Measurements from ENCODE around the gene UBE2G1.
"Not testable (repeated sequence)": the region's sequence is repeated elsewhere in the genome, so short reads cannot be mapped to it uniquely, and the experiment has no call there.

UBE2G1 gene, protein sequence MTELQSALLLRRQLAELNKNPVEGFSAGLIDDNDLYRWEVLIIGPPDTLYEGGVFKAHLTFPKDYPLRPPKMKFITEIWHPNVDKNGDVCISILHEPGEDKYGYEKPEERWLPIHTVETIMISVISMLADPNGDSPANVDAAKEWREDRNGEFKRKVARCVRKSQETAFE

DNA sequence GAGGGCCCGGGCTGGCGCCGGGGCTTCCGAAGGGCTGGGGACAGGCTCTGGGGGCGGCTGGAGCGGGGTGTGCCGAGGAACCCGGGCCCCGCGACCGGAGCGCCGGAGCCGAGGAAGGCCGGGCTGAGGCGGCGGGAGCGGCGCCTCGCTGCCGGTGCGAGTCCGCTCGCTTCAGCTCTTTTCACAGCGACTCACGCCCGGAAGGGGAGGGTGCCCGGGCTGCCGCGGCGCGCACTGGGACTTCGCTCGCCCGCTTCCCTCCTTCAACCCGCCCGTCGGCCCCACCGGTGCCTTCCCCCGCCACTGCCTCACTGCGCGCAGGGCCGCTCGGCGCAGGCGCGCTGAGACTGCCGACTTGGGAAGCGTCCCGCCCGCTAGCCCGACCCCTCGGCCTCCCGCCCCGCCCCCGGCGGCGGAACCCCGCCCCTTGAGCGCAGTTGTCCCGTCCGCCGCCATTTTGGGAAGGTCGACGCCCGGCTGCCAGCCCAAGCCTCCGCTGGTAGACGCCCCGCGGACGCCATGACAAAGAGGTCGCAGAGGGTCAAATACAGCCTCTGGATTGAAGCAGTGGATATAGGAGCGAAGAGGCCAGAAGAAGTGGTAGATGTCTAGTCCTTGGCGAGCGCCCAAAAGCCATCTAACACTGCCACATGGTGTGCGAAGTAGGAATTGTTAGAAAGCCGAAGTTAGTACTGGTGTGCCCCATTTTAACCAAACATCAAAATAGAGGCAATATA, at the start of gene UBE2G1:
Gene UBE2G1, minus strand, starts transcription at position 349 of the 737 bp plus-strand sequence. CDS start 359 bp downstream, outside the sequence.
- DNase-seq (ENCODE audit: extremely low read depth in 1 of 2, low read depth in 1 of 2) = peak; percentile 95 to 99

DNA sequence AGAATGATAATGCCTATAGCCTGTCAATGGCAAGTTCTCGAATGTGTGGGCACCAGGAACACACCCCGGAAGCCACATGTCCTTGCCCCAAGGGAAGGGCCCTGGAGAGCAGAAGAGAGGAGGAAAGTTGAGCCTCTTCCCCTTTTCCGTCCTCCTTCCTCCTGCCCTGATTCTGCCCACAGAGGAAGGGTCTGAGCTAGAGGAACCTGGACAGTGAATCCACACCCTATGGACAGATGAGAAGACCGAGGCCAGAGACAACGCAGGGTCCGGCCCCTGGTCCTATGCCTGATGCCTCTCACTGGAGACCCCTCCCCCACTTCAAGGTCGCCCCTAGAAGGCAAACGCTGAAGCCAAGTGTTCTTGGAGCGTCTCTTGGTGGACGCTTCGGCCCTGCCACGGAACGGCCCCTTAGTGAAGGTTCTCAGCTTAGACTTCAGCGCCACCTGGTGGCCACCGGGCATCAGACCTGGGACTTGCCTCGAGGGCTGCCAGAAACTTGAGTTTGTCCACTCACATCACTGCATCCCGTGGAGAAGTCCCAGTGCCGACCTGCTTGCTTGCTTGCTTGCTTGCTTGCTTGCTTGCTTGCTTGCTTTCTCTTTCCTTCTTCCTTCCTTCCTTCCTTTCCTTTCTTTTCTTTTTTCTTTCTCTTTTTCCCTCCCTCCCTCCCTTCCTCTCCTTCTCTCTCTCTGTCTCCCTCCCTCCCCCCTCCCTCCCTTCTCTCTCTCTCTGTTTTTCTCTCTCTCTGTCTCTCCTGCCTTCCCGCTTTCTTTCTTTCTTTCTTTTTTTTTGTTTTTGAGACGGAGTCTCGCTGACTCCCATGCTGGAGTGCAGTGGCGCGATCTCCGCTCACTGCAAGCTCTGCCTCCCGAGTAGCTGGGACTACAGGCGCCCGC, 46.7 kb upstream of the UBE2G1 start:
- peak; percentile 69 to 81 for DNase-seq (ENCODE audit: extremely low read depth in 1 of 2, low read depth in 1 of 2)

DNA sequence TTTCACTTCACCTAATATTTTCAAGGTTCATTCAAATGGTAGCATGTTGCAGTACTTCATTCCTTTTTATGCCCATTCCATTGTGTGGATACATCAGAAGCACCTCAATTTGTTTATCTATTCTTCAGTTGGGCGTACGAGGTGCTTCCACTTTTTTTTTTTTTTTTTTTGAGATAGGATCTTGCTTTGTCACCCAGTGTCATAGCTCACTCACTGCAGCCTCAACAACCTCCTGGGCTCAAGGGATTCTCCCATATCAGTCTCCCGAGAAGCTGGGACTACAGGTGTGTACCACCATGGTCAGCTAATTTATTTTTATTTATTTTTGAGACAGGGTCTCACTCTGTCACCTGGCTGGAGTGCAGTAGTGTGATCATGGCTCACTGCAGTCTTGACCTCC, 44.7 kb upstream of the UBE2G1 start:
- DNase-seq (ENCODE audit: extremely low read depth in 1 of 2, low read depth in 1 of 2) = no peak

DNA sequence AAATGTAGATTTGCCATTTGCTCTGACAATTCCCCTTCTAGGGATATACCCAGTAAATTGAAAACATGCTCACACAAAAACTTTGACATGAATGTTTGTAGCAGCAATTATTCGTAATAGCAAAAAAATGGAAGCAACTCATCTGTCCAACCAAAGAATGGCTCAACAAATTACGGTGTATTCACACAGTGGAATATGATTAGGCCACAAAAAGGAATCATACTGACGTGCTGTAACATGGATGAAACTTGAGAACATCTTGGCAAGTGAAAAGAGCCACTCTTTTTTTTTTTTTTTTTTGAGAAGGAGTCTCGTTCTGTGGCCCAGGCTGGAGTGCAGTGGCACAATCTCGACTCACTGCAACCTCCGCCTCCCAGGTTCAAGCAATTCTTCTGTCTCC, 43.2 kb upstream of the UBE2G1 start:
- no peak for DNase-seq (ENCODE audit: extremely low read depth in 1 of 2, low read depth in 1 of 2)

DNA sequence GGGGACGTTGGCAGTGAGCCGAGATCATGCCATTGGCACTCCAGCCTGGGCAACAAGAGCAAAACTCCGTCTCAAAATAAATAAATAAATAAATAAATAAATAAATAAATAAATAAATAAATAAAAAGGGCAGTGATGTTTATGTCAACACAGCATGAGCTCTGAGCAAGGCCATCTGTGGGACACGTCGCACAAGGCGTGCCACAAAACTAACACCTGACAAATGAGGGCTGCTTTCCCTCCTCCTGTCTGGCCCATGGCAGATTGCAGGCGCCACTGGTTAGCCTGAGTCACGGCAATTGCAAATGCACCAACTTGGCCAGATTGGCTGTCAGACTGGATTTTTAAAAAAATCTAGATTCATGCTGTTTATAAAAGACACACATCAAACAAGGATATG, 41.4 kb upstream of the UBE2G1 start:
- no peak for DNase-seq (ENCODE audit: extremely low read depth in 1 of 2, low read depth in 1 of 2)

DNA sequence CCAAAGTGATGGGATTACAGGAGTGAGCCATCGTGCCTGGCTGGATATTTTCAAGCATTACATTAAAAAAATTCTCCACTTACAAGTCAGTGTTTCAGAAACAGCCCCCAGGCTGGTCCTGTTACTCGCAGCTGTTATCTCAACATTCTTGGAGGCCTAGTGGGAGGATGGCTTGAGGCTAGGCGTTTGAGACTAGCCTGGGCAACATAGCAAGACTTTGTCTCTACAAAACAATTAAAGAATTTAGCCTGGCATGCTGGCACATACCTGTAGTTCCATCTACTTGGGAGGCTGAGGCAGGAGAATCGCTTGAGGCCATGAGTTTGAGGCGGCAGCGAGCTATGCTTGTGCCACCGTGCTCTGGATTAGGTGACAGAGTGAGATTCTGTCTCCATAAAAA, 40.7 kb upstream of the UBE2G1 start:
- DNase-seq (ENCODE audit: extremely low read depth in 1 of 2, low read depth in 1 of 2) = no peak

DNA sequence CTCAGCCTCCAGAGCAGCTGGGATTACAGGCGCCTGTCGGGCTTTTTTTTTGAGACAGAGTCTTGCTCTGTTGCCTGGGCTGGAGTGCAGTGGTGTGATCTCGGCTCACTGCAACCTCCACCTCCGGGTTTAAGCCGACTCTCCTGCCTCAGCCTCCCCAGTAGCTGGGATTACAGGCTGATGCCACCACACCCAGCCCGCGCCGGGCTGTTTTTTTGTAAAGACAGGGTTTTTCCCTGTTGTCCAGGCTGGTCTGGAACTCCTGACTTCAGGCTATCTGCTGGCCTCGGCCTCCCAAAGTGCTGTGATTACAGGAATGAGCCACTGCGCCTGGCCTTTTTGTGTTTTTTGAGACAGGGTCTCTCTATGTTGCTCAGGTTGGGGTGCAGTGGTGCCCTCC, 39.9 kb upstream of the UBE2G1 start:
- no peak for DNase-seq (ENCODE audit: extremely low read depth in 1 of 2, low read depth in 1 of 2)

DNA sequence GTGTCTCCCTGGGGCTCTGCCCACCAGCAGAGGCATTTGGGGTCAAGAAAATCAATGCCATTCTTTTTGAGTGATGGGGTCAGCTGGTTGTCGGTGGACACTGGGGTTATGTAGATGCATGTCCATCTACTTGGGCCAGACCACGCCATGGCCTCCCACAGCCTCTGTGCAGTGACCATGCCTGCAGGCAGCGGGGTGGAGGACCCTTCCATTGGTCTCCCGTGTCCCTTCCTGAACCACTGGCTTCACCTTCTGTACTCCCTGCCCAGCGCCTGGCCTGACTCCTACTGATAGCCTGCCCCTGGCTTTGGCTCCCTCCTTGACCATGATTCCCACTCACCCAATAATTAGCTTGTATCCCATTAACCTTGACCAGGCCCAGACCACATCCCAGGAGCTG, 39.2 kb upstream of the UBE2G1 start:
- DNase-seq (ENCODE audit: extremely low read depth in 1 of 2, low read depth in 1 of 2) = no peak

DNA sequence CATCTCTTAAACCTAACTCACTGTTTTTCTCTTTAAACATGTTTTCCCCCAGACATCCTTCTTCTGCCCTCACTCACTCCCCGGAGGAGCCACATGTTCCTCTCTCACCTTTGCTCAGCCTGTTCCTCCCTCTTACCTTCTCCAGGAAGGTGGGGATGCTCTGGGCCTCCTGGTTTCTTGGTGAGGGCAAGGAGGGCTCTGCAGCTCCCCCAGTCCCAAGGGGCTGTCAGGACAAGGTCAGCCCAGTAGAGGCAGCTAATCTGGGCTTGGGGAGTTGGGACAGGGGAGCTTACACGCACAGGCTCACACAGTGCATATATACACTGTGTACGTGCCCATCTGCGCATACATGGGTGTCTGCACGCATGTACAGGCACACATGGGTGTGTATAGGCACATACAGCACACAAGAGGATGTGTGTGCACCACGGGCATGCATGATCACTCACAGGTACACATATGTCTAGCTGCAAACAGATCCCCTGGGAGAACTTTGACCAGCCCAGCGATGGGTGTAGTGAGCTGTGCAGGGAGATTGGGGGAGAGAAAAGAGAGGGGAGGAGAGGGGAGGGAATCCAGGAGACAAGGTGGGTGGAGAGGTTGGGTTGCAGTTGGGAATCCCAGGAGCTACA, 38.7 kb upstream of the UBE2G1 start:
- DNase-seq (ENCODE audit: extremely low read depth in 1 of 2, low read depth in 1 of 2) = no peak

DNA sequence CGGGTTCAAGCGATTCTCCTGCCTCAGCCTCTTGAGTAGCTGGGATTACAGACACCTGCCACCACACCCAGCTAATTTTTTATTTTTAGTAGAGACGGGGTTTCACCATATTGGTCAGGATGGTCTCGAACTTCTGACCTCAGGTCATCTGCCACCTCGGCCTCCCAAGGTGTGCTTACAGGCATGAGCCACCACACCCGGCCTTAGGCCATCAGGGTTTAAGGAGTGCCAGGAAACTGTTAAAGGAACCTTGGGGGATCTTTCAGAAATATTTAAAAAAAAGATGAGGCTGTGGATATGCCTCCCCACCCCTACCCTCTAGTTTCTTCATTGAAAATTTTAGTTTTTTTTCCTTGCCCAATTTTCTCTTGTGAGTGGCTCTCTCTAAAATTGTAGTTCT, 31.4 kb upstream of the UBE2G1 start:
- no peak for DNase-seq (ENCODE audit: extremely low read depth in 1 of 2, low read depth in 1 of 2)

DNA sequence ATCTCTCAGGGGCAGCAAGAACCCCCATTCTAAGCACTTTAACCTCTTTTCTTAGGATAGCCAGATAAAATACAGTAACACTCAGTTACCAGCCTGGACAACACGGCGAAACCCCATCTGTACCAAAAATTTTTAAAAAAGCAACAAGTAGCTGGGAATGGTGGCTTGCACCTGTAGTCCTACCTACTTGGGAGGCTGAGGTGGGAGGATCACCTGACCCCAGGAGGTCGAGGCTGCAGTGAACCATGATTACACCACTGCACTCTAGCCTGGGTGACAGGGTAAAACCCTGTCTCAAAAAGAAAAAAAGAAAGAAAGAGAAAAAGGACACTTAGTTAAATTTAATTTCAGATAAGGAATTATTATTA, 28.6 kb upstream of the UBE2G1 start:
- no peak for DNase-seq (ENCODE audit: extremely low read depth in 1 of 2, low read depth in 1 of 2)

DNA sequence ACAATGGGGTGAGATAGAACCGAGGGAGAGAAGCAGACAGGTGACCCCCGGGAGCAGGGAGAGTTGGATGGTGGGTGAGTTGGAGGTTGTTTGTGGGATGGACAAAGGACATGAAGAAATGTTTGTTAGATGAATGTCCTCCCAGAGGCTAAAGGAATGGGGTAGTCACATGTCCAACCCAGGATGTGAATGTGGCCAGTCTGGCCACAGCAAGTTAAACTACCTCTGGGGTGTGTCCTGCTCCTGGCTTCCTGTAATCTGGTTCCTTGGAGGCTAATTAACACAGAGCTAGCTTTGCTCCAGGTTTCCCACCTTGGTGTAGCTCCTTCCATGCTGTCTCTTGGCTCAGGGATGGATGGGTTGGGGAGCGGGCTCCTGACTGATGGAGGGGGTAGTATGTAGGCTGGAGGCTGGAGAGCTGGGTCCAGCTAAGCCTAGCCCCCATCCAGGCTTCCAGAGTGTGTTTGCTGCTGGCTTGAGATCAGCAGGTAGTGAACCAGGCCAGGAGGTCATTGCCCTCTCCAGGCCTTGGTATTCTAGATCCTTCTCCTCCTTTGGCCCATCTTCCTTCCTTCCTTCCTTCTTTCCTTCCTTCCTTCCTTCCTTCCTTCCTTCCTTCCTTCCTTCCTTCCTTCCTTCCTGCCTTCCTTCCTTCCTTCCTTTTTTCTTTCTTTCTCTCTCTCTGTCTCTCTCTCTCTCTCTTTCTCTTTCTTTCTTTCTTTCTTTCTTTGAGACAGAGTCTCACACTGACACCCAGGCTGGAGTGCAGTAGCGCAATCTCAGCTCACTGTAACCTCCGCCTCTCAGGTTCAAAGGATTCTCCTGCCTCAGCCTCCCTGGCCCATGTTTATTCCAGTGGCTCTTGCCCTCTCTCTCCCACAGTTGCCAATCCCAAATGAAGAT, 28.0 kb upstream of the UBE2G1 start:
- no peak for DNase-seq (ENCODE audit: extremely low read depth in 1 of 2, low read depth in 1 of 2)

DNA sequence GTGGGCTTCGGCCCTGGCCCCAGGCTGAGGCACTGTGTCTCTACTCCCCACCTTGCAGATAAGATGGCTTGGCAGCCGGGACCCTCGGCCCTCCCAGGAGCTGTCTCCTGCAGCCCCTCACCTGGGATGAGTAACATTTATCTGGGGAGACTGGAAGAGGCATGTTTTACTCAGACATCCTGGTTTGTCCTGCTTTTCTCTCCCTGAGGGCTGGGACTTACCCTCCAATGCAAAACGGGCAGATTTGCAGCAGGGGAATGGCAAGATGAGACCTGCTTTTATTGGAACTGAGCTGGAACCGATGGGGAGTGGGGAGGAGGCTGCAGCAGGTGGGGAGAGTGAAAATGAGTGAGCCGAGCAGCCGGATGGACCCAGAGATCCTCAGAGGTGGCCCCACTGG, 27.3 kb upstream of the UBE2G1 start:
- DNase-seq (ENCODE audit: extremely low read depth in 1 of 2, low read depth in 1 of 2) = no peak

DNA sequence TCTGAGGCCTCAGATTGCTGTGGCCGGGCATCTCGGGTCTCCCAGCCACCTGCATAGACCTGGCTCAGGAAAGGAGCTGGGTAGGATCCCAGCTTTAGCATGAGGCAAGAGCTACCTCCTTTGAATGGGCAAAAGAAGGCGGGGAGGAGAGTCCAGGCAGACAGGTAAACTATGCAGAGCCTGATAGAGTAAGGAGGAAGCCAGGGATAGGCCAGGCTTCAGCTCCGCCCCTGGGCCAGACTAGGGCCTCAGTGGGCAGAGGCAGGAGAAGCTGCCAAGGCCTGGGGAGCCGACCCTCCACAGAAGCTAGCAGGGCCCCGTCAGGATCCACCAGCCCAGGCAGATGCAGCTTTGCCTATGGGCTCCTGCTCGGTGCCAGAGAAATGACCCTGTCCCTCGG, 22.6 kb upstream of the UBE2G1 start:
- DNase-seq (ENCODE audit: extremely low read depth in 1 of 2, low read depth in 1 of 2) = no peak

DNA sequence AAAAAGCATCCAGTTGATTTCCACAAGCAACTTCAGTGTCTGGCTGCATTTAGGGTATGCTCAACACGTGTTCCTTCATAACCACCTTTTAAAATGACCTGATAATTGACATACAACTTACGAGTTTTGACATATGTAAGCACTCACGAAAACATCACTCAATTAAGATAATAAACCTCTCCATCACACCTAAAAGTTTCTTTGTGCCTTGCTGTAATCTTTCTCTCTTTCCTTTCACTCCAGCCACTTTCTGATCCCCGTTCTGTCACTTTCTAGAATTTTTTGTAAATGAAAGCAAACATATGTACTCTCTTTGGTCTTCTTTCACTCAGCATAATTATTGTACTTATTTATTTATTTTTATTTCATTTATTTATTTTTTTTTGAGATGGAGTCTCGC, 20.7 kb upstream of the UBE2G1 start:
- DNase-seq (ENCODE audit: extremely low read depth in 1 of 2, low read depth in 1 of 2) = no peak

DNA sequence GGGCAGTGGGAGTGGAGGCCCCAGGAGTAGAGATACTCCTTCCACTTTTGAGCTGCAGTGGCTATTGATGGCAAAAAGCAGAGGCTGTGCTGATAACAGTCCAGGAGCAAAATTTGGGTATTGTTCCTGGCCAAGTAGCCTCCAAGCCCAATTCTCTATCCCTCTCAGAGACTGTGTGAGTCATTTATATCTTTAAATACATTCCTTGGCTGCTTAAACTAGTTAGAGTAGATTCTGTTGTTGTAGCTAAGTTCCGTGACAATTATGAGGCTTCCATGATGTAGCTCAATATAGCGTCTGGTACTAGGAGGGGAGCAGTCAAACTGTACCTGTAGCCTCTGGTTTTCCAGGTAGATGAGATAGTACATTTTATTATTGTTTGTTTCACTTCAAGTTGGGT, 19.9 kb upstream of the UBE2G1 start:
- DNase-seq (ENCODE audit: extremely low read depth in 1 of 2, low read depth in 1 of 2) = no peak

DNA sequence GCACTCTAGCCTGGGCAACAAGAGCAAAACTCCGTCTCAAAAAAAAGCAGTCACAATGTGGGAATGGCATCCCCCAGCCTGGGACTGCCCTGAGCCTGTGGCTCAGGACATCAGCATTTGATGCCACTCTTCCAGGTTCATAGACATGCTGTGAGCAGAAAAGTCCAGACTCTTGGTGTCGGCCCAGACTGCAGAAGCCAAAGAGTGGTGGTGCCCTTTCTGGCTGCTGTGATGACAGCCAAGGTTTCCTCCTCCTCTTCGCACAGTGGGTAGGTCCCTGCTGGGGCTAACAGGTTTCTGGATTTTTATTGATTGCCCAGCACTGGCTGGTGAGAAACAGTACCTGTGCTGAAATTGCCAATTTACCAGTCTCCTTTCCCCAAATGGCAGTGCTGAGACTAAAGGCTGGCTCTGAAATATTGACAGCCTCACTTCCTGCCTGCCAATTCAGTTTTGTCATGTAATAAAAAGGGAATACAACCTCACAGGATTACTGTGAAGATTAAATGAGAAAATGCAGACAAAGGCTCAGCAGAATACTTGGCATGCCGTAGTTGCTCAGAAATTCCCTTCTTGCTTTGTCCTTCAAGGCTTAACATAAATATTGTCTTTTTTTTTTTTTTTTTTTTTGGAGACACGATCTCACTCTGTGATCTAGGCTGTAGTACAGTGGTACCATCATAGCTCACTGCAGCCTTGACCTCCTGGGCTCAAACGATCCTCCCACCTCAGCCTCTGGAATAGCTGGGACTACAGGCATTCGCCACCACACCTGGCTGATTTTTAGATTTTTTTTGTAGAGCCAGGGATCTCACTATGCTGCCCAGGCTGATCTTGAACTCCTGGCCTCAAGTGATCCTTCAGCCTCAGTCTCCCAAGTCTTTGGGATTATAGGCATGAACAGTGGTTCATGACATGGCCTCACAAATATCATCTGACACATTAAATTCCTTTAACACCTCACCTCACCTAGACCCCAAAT, 15.5 kb upstream of the UBE2G1 start:
- DNase-seq (ENCODE audit: extremely low read depth in 1 of 2, low read depth in 1 of 2) = no peak

DNA sequence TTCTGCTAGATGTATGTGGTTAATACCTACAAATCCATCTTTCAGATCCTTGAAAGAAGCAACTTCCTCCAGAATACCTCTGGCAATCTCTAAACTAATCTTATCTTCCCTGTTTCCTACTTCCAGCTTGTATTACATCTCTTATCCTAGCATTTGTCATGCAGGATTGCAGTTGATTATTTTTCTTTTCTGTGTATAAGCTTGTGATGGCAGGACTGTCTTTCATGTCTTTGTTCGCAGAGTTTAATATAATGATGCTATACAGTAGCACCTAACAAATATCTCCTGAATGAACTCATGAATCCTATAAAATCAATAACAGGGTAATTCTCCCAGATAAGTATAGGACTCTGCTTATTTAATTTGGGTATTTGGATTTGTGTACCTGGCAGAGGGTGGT, 12.2 kb upstream of the UBE2G1 start:
- no peak for DNase-seq (ENCODE audit: extremely low read depth in 1 of 2, low read depth in 1 of 2)

DNA sequence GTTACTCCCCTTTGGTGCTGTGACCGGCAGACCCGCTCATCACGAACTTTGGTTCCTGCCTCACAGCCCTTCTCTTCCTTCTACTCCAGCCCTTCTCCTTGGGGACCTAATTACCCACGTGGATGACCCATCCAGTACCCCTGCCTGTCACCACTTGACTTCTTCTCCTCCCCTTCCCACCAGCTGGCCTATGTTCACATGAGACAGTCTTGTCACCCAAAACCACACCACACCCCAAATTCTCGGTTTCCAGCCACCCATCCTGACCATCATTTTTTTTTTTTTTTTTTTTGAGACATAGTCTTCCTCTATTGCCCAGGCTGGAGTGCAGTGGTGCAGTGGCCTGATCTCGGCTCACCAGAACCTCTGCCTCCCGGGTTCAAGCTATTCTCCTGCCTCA, 10.8 kb upstream of the UBE2G1 start:
- not testable (repeated sequence) for DNase-seq (ENCODE audit: extremely low read depth in 1 of 2, low read depth in 1 of 2)

Measured in stimulated activated CD8-positive, alpha-beta memory T cell treated with anti-CD3 and anti-CD28 coated beads, Interleukin-7, amount 100 ng/mL, for 48 hours (primary cell).